22Rv1 (cell line): ENCODE measurements around the gene GALNT18.

Experiments used
- H3K27ac ChIP-seq: fragments of 450-650 bp; 2 replicates; pipeline ENCODE4 v1.5.1; 2017
- ZFX ChIP-seq: fragments of 450-650 bp; IDR thresholded peaks from 2 replicates; pipeline ENCODE4 v1.6.1; 2017; ENCODE audit warnings: antibody characterized with exemption, borderline replicate concordance
- TF ChIP-seq, protein P1 (sequence below): fragments of 450-650 bp; IDR thresholded peaks from 2 replicates; pipeline ENCODE4 v1.5.1; 2017; ENCODE audit warnings: mild to moderate bottlenecking

Gene GALNT18

DNA sequence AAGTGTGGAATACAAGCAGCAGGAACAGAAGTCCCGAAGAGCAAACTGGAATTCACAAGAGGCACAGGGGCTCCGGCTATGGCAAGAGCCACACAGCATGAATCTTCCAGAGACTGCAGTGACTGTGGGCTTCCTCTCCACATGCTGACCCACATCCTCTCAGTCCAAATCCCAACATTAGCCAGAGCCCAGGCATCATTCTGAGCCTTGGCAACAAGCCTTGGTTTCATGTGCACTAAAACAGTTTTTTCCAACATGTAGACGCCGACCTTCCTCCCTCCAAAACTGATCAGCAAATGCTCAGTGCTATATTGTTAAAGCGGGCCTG lies 177.0 kb downstream of the GALNT18 start:
- H3K27ac ChIP-seq: no peak overlapping the region

GRCh38 chr11:11444027-11444803 lies 177.6 kb downstream of the GALNT18 start:
- TF ChIP-seq ZFX: no peak
- H3K27ac ChIP-seq: no peak overlapping the region

More for the DNA sequence above, 177.0 kb downstream of the GALNT18 start:
- TF ChIP-seq, protein P1, sequence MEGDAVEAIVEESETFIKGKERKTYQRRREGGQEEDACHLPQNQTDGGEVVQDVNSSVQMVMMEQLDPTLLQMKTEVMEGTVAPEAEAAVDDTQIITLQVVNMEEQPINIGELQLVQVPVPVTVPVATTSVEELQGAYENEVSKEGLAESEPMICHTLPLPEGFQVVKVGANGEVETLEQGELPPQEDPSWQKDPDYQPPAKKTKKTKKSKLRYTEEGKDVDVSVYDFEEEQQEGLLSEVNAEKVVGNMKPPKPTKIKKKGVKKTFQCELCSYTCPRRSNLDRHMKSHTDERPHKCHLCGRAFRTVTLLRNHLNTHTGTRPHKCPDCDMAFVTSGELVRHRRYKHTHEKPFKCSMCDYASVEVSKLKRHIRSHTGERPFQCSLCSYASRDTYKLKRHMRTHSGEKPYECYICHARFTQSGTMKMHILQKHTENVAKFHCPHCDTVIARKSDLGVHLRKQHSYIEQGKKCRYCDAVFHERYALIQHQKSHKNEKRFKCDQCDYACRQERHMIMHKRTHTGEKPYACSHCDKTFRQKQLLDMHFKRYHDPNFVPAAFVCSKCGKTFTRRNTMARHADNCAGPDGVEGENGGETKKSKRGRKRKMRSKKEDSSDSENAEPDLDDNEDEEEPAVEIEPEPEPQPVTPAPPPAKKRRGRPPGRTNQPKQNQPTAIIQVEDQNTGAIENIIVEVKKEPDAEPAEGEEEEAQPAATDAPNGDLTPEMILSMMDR: no peak
- no peak for TF ChIP-seq ZFX

DNA sequence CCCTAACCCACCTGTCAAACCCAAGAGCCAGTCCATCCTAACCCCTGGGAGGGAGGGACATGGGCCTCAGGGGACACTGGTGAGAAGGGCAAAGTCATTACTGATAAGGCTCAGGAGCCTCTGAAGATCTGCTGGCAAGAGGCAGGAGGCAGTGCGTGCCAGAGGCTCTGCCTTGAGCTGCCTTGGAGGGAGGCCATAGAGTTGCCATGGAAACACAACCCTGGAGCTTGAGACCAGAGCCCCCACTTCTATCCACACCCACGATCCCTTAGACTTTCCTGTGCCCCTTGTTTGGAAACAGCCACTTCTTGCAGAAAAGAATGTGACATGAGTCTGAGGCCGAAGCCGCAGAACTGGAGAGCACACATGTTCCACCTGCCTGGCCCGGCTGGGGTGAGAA lies 179.0 kb downstream of the GALNT18 start:
- H3K27ac ChIP-seq: no peak overlapping the region
- TF ChIP-seq, protein P1: no peak
- TF ChIP-seq ZFX: no peak

- TF ChIP-seq, protein P1: no peak
- no peak for TF ChIP-seq ZFX
- H3K27ac ChIP-seq: no peak overlapping the region
Measured at GRCh38 chr11:11441516-11441915, 180.3 kb downstream of the GALNT18 start.

GRCh38 chr11:11441091-11441490 lies 180.7 kb downstream of the GALNT18 start:
- H3K27ac ChIP-seq: no peak overlapping the region
- no peak for TF ChIP-seq ZFX
- TF ChIP-seq, protein P1: no peak

DNA sequence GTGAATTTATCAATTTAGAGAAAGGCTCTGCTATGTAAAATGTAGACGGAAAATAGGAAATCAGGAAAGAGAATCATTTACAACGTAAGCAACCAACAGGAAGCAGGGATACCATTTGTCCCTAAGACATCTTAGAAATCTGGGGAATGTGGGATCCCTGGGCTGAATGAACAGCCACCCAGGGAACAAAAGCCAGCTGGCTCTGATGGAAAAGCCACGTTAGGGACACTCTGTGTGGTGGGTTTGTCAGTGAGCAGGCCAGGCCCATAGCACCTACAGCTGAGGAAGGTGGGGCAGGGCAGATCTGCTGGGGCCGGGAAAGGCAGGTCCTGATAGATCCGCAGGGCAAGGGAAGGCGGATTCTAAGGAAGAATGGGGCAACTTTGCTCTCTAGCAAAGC lies 181.7 kb downstream of the GALNT18 start:
- H3K27ac ChIP-seq: no peak overlapping the region

DNA sequence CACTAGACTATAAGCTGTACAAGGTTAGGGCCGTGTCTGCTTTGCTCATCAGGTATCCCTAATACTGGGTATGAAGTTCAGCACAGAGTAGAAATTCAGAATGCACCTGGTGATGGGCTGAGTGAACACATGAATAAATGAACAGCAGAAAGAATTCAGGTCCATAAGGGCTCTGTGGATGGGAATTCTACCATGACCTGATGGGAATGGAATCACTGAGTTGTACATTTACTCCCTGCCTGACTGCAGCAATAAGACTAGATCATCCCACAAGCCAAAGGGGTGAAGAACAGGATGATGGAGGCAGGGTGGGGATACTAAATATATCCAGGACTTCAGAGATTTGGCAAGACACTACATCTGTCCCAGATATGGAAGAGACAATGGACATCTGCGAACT lies 182.2 kb downstream of the GALNT18 start:
- H3K27ac ChIP-seq: no peak overlapping the region
- TF ChIP-seq, protein P1: no peak
- TF ChIP-seq ZFX: no peak

More for the DNA sequence above, 181.7 kb downstream of the GALNT18 start:
- no peak for TF ChIP-seq ZFX
- TF ChIP-seq, protein P1: no peak
